Stimulated activated CD4-positive, alpha-beta T cell treated with anti-CD3 and anti-CD28 coated beads, Interleukin-15, amount 100 ng/mL, for 1 hour (primary cell): Measurements from ENCODE around the gene COMT.

Experiments used
- DNase-seq, 2 donors: peaks; one replicate each; pipeline ENCODE4 v3.0.0-alpha.2; 2020; ENCODE audit warnings: low read depth in 1 of 2, low spot score in 1 of 2

Gene COMT

DNA sequence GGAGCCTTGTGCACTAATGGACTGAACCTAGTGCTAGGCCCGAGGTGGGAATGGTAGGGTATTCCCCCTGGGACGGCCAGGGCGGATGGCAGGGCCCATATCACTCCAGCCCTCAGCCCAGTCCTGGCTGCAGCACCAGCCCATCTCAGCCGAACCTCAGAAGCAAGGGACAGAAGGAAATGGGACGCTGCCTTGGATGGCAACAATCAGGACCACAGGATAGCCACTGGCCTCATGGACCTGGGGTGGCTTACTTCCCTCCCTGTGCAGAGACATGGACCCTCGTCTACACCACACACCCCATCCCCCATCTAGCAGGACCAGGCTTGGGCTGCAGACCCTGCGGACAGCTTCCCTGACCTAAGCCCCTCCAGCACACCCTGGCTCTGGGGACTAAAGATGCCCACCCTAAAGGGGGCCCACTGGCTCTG is 50.9 kb downstream of the COMT start:
- no peak for DNase-seq

DNA sequence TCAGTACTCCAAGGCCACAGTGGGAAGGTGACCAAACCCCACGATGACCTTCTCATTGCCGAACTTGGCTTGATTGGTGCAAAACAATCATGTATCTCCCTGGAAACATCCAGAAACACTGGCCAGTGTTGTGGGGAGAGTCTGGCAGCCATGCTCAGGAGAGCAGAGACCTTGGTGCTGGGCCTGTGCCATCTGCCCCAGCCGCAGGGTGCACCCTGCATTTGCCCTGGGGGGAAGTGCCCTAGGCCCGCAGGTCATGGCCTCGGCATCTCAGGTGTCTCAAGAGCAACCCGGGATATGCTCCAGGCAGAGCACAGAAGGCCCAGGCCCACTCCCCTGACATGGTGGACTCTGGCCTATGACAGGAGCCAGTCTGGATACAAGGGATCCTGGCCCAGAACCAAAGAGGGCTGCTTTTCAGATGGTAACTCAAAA is 51.4 kb downstream of the COMT start:
- no peak for DNase-seq

DNA sequence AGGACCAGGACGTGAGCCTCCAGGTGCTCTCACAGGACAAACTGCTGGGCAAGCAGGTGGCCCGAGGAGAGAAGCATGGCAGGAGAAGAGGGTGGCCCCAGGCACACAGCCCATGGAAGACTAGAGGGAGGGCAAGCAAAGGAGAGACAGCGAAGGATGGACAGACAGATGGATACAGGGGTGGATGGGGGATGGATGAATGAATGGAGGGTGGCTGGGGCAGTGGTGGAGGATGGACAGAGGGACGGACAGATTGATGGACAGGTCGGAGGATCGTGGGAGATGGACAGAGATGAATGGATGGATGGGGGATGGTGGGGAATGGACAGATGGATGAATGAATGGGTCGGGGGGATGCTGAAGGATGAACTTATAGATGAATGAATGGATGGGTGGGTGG is 52.4 kb downstream of the COMT start:
- no peak for DNase-seq

DNA sequence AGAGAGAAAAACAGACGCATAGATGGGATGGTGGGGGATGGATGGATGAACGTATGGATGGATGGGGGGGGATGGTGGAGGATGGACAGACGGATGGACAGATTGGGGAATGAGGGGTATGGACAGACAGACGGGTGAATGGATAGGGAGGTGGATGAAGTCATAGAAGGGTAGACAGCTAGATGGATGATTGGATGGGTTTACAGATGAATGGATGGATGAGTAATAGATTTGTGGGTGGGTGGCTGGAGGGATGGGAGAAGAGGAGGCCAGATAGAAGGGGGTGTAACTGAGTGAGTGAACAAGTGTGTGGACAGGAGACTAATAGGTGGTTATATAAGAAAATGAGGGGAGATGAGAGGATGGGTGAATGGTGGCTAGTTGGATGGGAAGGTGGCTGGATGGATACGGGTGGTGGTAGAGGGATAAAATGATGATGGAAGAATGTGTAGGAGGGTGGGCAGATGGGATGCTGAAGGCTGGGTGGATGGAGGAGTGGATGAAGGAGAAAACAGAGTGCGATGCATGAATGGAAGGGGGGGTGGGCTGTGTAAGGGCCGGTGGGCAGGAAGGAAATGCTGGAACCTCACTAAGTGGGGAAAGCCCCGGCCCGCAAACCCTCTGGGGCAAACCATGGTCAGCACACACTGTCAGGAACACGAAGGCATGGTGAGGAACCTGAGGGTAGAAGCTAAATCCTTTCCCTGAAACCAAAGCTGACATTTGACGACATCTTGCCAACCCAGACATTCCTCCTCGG is 53.5 kb downstream of the COMT start:
- no peak for DNase-seq

DNA sequence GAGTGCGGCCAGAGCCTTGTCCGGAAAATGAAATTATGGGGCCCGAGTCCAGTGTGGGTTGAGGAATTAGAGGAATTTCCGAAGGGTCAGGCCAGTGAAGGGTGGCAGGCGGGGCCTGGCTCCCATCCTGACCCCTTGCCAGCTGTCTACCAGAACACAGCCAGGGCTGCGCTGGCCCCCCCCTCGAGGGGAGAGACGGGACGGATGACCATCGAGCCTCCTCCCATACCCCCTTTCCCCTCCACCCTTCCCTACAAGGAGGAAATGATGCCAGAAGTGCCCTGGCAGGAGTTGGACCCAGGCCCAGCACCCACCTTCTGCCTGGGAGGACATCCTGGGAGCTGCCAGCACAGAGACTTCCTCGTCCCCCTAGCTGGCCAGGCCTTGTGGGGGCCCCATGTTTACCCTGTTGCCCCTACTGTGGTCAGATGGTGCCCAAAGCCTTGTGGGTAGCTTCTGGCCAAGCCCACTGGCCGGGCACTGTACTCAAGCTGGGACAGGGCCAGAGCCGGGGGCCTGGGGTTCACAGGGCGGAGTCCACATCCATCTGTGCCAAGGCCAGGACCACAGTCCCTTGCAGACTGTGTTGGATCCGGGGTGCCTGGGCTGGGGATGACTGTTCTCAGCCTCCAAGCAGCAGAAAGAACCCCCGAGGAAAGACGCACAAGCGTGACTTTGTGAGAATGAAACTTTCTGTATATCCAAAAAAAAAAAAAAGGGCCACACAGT is 54.2 kb downstream of the COMT start:
- DNase-seq = no peak

DNA sequence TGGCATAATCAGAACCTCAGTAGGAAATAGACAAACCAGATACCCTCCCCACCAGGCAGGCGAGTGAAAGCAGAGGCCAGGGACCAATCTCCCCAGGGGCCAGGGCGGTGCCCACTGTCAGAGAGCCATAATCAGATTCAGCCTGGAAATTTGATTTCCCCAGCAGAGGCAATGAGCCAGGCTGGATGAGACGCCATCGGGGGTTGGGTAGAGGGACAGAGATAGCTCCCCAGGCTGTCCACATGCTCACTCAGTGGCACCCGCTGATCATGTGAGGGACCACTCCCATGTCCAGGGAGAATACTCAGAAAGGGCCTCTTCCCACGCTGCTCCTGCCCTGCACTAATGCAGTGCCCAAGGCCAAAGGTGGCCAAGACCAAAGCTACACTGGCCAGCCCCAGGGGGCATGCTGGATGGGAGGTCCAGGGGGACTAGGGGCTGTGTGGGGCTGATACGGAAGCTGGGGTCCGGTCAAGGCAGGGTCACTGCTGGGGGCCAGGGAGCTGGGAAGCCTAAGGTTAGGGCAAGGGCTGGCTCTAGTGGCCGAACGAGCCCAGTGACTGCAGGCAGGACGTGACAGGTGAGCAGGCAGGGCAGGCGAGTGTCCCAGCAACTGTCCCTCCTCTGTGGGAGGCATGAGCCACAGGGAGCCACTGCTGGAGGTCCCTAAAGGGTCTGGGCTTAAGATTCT is 55.3 kb downstream of the COMT start:
- DNase-seq = no peak

DNA sequence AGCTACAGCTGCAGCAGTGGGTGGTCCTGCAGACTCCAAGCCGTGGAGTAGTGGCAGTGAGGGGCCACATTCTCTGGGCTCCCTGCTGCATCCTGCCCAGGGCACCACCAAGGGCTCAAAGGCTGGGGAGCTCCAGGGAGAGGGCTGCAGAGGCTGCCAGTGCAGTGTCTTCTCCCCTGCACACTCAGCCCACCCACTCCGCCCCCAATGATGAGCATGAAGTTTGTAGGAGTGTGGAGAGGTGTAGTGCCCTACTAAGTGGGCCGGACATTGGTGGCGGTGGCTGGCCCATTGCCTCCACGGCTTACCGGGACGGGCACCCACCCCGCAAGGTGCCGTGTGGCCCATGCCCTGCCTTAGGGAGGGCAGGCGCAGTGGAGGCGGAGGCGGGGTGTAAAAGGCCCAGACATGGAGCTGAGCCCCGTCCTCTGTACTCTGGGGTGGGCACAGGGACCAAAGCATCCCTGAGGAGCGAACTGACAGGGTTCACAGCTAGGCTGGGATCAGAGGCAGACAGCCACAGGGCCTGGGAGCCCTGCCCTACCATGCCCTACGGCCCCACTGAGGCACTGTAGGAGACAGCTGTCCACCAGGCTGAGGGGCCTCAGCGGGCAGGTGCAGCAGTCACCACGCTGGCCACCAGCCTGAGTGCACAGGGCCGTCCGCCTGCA is 56.1 kb downstream of the COMT start:
- no peak for DNase-seq

DNA sequence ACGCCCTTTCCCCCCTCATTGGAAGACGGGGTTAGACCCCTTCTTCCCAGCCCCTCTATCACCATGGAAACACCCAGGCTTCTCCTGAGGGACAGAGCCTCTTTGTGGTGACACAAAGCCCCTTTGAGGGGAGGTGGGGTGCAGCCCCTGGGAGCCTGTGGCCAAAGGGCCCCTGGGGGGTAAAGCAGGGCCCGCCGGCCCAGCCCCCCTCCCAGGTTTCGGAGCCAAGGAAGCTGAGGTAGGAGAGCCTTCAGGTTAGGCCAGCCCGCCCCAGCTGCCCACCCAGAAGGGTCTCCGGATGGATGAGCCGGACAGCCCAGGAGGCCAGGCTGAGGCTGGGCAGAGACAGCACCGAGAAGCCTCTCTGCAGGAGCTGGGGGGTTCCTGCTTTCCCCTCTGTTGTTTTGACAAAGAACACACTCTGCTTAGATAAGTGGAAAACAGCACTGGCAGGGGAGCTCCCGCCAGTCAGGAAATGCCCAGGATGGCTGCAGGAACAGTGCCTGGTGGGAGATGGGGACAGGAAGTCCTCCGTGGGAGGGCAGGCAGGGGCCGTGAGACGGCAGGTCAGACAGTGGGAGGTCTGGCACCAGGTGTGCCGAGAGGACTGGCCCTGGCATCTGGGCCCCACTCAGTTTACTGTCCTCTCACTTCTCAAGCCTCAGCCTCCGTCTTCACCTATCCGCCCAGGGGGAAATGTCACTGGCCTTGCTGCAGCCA is 56.8 kb downstream of the COMT start:
- DNase-seq = no peak

DNA sequence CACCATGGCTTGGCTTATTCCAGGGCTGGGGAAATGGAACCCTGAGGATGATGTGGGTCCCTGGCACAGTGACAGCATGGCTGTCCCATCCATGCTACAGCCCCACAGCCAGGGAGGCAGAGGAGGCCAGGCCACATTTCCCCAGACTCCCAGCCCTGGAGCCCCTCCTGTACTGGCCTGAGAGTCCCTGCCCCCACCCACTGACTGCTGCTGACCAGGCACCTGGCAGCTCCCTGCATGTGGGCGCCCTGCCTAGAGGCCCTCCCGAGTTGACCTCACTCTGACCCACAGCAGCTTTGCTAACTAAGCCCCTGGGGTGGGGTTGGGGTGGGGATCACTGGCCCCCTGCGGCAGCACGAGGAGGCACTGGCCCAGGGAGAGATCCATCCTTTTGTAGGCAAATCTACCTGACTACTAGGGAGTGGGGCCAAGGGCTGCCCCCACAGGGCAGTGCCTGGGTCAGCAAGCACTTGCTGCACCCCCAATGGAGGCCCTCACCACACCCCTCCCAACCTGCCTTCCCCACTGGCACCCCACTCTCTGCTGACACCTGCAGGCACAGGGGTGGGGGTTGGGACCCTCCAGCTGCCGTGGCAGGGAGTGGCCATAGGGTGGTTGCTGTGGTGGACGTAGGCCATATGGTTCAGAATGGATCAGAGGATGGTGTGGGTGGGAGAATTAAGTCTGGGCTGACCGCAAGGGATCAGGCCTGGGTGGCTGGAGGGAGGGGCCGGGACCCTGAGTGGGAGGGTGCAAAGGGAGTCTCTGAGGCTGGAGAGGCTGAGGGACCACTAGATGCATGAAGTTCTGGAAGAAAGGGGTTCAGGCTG is 57.6 kb downstream of the COMT start:
- DNase-seq = no peak

DNA sequence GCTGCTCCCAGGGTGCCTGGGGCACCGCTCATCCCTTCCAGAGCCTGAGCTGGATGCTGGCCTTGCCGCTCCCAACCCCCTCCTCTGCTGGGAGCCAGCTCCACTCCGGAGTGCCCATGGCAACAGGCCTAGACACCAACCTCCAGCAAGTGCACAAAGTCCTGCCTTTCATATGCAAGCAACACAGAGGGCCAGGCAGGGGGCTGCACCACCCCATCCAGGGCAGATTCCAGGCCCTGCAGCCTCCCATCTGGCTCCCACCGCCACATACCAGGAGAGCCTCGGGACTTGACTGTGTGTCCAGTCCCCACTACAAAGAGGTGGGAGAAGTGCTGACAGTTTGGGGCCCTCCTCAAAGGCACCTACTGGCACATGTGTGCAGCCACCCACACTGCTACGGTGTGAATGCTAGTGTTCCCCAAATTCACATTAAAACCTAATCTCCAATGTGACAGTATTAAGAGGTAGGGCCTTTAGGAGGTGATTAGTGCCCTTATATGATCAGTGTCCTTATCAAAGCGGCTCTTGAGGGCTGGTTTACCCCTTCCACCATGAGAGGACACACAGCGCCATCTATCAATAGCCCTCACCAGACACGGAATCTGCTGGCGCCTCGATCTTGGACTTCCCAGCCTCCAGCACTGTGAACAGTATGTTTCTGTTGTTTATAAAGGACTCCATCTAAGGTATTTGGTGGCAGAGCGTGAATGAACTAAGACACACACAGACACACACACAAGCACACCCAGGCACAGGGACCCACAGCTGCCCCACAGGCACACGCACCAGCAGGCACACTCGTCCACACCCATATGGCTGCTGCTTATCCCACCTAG is 58.9 kb downstream of the COMT start:
- DNase-seq = no peak

DNA sequence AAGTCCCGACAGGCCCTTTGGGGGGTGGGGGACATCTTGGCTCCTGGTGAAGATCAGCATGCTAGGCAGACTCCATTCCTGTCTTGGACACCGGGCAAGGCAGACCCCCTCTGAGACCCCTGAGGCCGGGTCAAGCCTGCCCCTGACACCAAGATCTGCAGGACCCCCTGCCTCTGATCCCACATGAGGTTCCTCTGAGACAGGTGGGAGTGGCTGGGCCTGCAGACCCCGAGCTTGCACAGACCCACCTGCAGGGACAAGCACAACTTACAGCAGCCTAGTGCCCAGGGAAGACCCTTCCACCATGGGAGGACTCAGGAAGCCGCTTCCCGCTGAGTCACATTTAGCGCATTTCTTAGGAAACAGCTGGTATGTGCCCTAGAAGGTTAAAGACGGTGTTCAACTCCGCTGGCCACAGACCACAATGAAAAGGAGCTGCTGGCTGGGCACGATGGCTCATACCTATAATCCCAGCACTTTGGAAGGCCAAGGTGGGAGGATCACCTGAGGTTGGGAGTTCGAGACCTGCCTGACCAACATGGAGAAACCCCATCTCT is 59.6 kb downstream of the COMT start:
- no peak for DNase-seq

DNA sequence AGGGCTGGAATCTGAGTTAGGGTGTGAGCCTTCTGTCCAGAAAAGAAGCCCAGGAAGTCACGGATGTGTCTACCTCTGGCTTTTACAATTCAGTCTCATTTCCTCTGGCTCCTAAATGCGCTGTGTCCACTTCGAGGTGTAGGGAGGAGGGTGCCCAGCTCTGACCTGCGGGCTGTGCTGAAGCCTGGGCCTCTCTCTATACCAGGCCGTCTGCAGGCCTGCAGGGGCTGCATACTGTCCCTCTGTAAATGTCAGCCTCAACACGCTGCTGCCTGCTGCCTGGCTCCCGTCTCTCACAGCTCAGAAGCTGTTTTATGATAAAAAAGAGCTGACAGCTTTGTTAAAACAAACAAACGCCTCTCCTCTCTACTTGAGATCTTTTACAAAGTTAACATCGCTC is 60.6 kb downstream of the COMT start:
- no peak for DNase-seq

DNA sequence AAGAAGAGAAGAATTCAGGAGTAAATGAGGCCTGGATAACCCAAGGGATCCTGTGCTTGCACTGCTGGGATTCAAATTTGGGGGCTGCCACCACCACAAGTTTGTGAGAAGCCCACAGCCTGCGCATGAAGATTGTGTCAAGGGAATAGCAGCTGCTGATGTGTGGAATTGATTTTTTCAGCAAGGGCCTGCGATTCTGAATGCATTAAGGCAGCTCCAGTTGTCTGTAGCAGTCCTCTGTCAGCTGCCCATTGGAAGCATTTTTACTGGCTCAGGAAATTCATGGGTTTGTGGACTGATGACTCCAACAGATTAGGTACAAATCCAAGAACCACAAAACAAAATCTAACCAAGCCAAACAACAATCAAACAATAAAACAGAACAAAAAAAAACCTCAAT is 61.1 kb downstream of the COMT start:
- no peak for DNase-seq

DNA sequence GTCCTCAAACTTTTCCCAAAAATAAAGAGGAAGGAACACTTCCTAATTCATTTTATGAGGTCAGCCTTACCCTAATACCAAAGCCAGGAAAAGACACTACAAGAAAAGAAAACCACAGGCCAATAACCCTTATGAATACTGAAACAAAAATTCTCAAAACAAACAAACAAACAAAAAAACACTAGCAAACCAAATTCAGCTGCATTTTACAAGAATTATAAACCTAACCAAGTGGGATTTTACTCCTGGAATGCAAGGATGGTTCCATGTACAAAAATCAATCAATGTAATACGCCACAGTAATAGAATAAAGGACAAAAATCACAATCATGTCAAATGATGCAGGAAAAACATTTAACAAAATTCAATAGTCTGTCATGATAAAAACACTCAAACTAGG is 61.7 kb downstream of the COMT start:
- no peak for DNase-seq

DNA sequence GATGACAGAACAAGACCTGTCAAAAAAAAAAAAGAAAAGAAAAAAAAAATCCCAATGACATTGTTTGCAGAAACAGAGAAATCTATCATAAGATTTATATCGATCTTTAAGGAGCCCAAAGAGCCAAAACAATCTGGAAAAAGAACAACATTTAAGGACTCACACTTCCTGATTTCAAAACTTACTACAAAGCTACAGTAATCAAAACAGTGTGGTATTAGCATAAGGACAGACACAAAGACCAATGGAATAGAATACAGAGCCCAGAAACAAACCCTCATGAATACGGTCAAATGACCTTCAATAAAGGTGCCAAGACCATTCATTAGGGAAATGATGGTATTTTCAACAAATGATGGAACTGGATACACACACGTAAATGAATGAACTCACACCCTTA is 62.9 kb downstream of the COMT start:
- no peak for DNase-seq

DNA sequence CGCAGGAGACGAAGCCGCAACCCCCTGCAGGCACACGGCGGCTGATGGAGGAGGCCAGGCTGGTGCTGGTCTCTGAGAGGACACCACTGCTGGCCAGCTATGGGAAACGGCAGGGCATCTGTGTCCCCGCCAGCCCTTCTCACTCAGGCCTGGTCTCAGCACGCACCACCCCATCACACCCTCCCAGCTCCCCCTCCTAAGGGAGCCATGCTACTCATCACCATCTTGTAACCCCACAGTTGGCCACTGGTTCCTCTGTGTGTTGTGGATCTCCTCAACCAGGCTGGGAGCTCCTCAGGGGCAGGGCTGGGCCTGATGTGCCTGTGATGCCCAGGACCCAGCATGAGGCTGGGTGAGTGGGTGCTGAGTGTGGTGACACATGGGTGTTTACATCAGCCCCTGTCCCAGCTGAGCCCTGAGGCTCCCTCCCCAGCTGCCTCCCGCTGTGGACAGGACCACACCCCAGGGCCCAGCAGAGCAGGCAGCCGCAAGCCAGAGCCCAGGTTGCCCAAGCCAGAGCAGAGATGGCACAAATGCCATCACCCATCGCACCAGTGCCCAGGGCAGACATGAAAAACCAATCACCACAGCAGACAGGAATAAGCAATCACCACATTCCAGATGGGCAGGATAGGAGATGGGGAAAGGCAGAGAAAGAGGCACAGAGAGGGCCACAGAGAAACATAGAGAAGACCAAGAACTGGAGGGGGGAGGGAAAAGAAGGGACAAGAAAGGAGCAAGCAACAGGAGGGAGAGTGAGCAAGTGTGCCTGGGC is 66.8 kb downstream of the COMT start:
- no peak for DNase-seq

DNA sequence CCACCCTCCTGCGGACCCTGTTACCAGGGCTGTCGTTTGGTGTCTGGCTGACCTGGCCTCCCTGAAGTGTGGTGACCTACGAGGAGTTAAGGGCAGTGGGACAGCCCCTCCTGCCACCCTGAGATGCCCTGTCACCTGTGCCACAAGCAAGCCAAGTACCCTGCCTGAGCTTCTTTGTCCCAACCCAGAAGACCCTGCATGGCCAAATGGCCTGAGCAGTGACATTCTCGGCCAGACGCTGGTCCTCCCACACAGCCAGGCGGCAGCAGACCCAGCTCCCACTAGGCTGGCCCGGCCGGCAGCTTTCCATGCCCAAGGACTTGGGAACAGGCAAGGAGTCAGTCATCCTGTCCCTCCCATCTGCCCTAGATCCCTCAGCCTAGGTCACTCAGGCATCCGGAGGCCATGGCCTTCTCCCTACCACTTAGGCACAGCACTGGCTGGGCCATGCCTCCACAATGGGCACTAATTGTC is 67.5 kb downstream of the COMT start:
- no peak for DNase-seq
